ENCODE results near the gene YIPF4.
"Not testable (repeated sequence)": the region's sequence is repeated elsewhere in the genome, so short reads cannot be mapped to it uniquely, and the experiment has no call there.

The YIPF4 gene

GRCh38 chr2:32363597-32363996, 85.9 kb downstream of the YIPF4 start:
- Histone ChIP-seq H3K4me3 (replicated peaks; ENCODE audit: low read depth, low read length) (no peak overlapping the region), H3K36me3 (ENCODE audit: control insufficient read depth, insufficient read depth, low read length) (no peaks in the 10 kb centered on the region), H3K27me3 (replicated peaks; ENCODE audit: control insufficient read depth, insufficient read depth, low read length) (no peaks in the 10 kb centered on the region)
- no peak for DNase-seq (ENCODE audit: extremely low read depth, insufficient read length)
- TF ChIP-seq CTCF (IDR thresholded peaks at IDR 0.05; ENCODE audit: insufficient read depth, low read length, poor library complexity, severe bottlenecking), result no peak

GRCh38 chr2:32364290-32364689, 86.6 kb downstream of the YIPF4 start:
- not testable (repeated sequence) for DNase-seq (ENCODE audit: extremely low read depth, insufficient read length); H3K4me3 ChIP-seq (replicated peaks; ENCODE audit: low read depth, low read length); H3K27me3 ChIP-seq (replicated peaks; ENCODE audit: control insufficient read depth, insufficient read depth, low read length); H3K36me3 ChIP-seq (ENCODE audit: control insufficient read depth, insufficient read depth, low read length)

DNA sequence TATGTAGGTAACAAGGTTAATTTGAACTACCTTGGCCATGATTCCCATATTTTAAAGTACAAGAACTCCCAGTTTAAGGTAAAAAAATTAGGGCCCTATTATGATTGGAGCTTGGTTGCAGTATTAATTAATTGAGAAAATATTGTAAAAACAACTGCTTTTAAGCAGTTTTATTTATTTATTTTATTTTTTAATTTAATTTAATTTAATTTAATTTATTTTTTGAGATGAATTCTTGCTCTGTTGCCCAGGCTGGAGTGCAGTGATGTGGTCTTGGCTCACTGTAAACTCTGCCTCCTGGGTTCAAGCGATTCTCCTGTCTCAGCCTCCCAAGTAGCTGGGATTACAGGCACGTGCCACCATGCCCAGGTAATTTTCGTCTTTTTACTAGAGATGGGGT, 88.0 kb downstream of the YIPF4 start:
- H3K27me3 ChIP-seq (replicated peaks; ENCODE audit: control insufficient read depth, insufficient read depth, low read length); H3K4me3 ChIP-seq (replicated peaks; ENCODE audit: low read depth, low read length); H3K36me3 ChIP-seq (ENCODE audit: control insufficient read depth, insufficient read depth, low read length); DNase-seq (ENCODE audit: extremely low read depth, insufficient read length): not testable (repeated sequence)

Measured in GM06990 (cell line).